ENCODE data around the gene ZNF641.

DNA sequence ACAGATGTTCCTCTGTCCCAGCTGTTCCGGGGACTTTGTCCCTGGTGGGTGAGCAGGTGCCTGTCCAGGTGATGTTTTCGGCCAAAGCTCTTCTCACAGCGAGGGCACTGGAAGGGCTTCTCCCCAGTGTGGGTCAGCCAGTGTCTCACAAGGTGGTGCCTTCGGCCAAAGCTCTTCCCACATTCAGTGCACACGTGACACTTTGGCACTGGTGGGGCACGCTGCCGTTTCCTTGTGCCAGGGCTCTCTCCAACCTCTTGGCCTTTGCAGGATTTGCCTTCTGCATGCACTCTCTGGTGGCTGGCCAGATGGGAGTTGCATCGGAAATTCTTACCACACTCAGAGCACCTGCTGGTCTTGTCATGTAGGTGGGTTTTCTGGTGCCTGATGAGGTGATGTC is 7.7 kb downstream of the ZNF641 start:
- TF ChIP-seq TAF1 (IDR thresholded peaks at IDR 0.05; ENCODE audit: borderline replicate concordance, low read depth, low read length) (no peak), POLR2A (IDR thresholded peaks at IDR 0.05; ENCODE audit: low read depth, low read length) (no peak), POLR2AphosphoS5 (IDR thresholded peaks at IDR 0.05; ENCODE audit: low read depth, low read length) (no peak)
